Measurements from ENCODE around the gene ZBTB6. TPM values are rescaled to one million over a fixed set of nuclear protein-coding genes. Genes with fewer than 3 reads are reported as not detected.
A peak's percentile ranks its signal among the peaks of the same experiment; 100 is the strongest.

Gene ZBTB6
- total and polyA plus RNA-seq, 2 of the 4 experiments (the other 2 are of a cell fraction), result 2.6 to 11.7 TPM

DNA sequence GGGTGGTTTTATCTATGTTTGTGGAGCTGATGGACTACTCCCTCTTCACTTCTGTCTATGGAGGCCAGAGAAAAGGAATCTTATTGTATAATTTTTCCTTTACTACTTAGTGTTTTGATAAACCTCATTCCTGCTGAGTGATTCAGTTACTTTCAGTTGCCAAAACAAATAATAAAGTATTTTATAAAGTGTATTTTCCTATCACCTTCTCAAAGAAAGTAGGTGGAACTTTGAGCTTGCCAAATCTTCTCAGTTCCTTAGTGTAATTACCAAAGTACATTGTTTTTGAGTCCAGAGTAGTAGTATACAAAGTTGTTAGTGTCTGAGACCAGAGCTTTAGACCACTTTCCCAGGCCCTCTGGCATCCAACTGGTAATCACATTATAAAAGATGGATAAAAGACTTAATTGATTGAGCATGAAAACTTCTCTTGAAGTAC is 41.1 kb upstream of the ZBTB6 start:
- Histone ChIP-seq H3K4me2 (ENCODE audit: low read depth, low read length) (peak overlapping the region; percentile 80), H4K91ac (ENCODE audit: insufficient read depth, low read depth, low read length) (0 out of 2 replicates have a peak overlapping the region, but pooled peaks have one; percentile 56), H4K5ac (ENCODE audit: low read depth, low read length) (no peak overlapping the region), H2BK15ac (ENCODE audit: low read depth, low read length) (no peak overlapping the region), H3K23ac (ENCODE audit: low read depth, low read length) (0 out of 2 replicates have a peak overlapping the region, but pooled peaks have one; percentile 78), H3K9ac (ENCODE audit: low read depth, low read length) (no peak overlapping the region; the same call in 1 of the 2 replicates), H2AK5ac (ENCODE audit: low read depth, low read length) (0 out of 2 replicates have a peak overlapping the region, but pooled peaks have one; percentile 68), H3K79me1 (ENCODE audit: low read depth in 1 of 2, low read length in 2 of 2) (peaks cover 26 to 60% of the 10 kb centered on the region in 2 experiments), H4K8ac (ENCODE audit: low read depth in 2 of 2, low read length in 2 of 2) (peak overlapping the region in 1 of 2 experiments; percentile 79; a peak in 2 of 4 replicates), H3K27me3 (ENCODE audit: control insufficient read depth, insufficient read depth, low read length) (no peaks in the 10 kb centered on the region), H3K4me3 (ENCODE audit: insufficient read depth, low read depth, low read length) (no peak overlapping the region), H4K20me1 (ENCODE audit: insufficient read depth, low read length) (peaks cover 29% of the 10 kb centered on the region), H3K36me3 (ENCODE audit: control insufficient read depth, insufficient read depth, low read length) (peaks cover 5% of the 10 kb centered on the region), H3K9me3 (ENCODE audit: control insufficient read depth, insufficient read depth, low read length) (no peaks in the 10 kb centered on the region), H3K27ac (ENCODE audit: insufficient read depth, low read length) (peak overlapping the region; percentile 55; the same call in 1 of the 2 replicates), H3K18ac (ENCODE audit: low read depth, low read length) (peak overlapping the region; percentile 50; the same call in 1 of the 2 replicates), H3K4me1 (ENCODE audit: control insufficient read depth, insufficient read depth, low read length) (peaks cover 3% of the 10 kb centered on the region; the same call in 1 of the 2 replicates), H2AFZ (replicated peaks; ENCODE audit: low read length, poor library complexity) (no peak overlapping the region), H2AK9ac (replicated peaks; ENCODE audit: low read depth, low read length, poor library complexity) (no peak overlapping the region), H3K9me1 (ENCODE audit: insufficient read depth, low read length) (no peaks in the 10 kb centered on the region), H2BK5ac (ENCODE audit: low read depth, low read length, poor library complexity, severe bottlenecking) (peak overlapping the region; percentile 60), H3K56ac (ENCODE audit: extremely low read depth, insufficient read depth, low read length) (no peak overlapping the region; the same call in 1 of the 2 replicates), H3K14ac (replicated peaks; ENCODE audit: low read depth, low read length) (no peak overlapping the region), H2BK20ac (ENCODE audit: low read depth, low read length) (peak overlapping the region; percentile 65), H3K4ac (ENCODE audit: low read depth, low read length) (no peak overlapping the region; the same call in 1 of the 2 replicates), H2BK120ac (ENCODE audit: low read depth, low read length) (no peak overlapping the region)
- peak; percentile 68 for DNase-seq
- POLR2A ChIA-PET (ENCODE audit: unreplicated experiment), result interaction anchor here (1.0 kb wide), 1 partner anchor 14 kb away, joined by 5 read pairs; the partner anchor contains the start of gene RABGAP1
- dilution Hi-C loops (cut with HindIII; ENCODE audit: low sequenced_read_pairs, unreplicated experiment), result no loop called here
- intact Hi-C loops (cut with micrococcal nuclease), result no loop called here
- TF ChIP-seq MAZ (IDR thresholded peaks at IDR 0.05; ENCODE audit: borderline replicate concordance, low read depth, low read length) (no peak), ELK1 (IDR thresholded peaks at IDR 0.05; ENCODE audit: borderline replicate concordance, low read depth, low read length) (no peak), BHLHE40 (IDR thresholded peaks at IDR 0.05; ENCODE audit: low read depth, low read length) (no peak), FOS (IDR thresholded peaks at IDR 0.05; ENCODE audit: low read depth, low read length) (no peak), CTCF (conservative IDR thresholded peaks at IDR 0.05; ENCODE audit: low read depth, low read length) (no peak), MXI1 (IDR thresholded peaks at IDR 0.05; ENCODE audit: borderline replicate concordance, low read depth, low read length) (no peak), MAFK (IDR thresholded peaks at IDR 0.05; ENCODE audit: low read depth, low read length) (no peak), CEBPB (IDR thresholded peaks at IDR 0.05; ENCODE audit: low read depth, low read length) (no peak), RCOR1 (IDR thresholded peaks at IDR 0.05; ENCODE audit: insufficient replicate concordance, low read length) (no peak), NFE2L2 (IDR thresholded peaks at IDR 0.05; ENCODE audit: low read depth, low read length) (no peak), POLR2A (IDR thresholded peaks at IDR 0.05; ENCODE audit: low read depth, low read length) (no peak), RFX5 (IDR thresholded peaks at IDR 0.05; ENCODE audit: low read depth, low read length) (no peak), RAD21 (IDR thresholded peaks at IDR 0.05; ENCODE audit: low read length) (no peak), CHD1 (IDR thresholded peaks at IDR 0.05; ENCODE audit: low read depth, low read length) (no peak), SMC3 (IDR thresholded peaks at IDR 0.05; ENCODE audit: low read depth, low read length) (no peak)
- TF ChIP-seq, protein P1, sequence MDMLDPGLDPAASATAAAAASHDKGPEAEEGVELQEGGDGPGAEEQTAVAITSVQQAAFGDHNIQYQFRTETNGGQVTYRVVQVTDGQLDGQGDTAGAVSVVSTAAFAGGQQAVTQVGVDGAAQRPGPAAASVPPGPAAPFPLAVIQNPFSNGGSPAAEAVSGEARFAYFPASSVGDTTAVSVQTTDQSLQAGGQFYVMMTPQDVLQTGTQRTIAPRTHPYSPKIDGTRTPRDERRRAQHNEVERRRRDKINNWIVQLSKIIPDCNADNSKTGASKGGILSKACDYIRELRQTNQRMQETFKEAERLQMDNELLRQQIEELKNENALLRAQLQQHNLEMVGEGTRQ (IDR thresholded peaks at IDR 0.05; ENCODE audit: low read depth, low read length), result no peak
- BruUV-seq (replicated peaks), result no TSS peak
- in situ Hi-C loops (cut with MboI; ENCODE audit: low sequenced_read_pairs), result no loop called here
- CTCF ChIA-PET, result no interaction called here
- peak; percentile 94 for ATAC-seq (ENCODE audit: low read depth)

Data from IMR-90 (cell line).